ENCODE data around the gene SPEF1.

The SPEF1 gene

DNA sequence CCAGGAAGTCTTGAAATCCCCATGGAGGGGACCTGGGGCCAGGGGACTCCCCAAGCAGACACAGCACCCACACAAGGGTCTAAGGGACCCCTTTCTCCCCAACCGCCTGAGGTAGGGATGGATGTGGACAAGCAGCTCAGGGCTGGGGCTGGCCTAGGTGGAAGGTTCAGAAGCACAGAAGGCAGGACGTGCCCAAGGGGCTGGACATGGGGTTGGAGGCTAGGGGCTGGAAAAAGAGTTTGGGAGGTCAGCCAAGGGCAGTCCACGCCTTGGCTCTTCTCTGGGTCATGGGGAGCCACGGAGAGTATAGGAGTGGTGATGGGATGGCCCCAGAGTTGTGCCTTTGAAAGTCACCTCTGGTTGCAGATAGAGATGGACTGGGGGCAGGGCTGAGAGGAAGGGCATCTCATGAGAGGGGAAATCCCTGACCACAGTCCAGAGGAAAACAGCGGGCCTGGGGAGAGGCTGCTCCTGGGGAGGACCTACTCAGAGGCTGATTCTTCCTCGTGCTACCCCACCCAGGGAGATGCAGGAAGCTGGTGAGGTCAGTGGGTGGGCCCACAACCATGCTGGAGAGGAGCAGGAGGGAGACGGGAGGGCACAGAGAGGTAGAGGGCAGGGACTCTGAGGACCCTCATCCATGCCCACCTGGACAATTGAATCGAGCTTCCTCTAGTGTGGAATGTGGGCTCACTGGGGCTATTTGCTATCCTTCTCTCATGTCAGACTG lies 51.3 kb downstream of the SPEF1 start:
- no peak for DNase-seq (ENCODE audit: low read depth in 2 of 2)
- no peak overlapping the region for H3K4me3 ChIP-seq (replicated peaks in 1 of 2; ENCODE audit: low read depth in 2 of 2, low read length in 2 of 2)
- TF ChIP-seq, protein P1, sequence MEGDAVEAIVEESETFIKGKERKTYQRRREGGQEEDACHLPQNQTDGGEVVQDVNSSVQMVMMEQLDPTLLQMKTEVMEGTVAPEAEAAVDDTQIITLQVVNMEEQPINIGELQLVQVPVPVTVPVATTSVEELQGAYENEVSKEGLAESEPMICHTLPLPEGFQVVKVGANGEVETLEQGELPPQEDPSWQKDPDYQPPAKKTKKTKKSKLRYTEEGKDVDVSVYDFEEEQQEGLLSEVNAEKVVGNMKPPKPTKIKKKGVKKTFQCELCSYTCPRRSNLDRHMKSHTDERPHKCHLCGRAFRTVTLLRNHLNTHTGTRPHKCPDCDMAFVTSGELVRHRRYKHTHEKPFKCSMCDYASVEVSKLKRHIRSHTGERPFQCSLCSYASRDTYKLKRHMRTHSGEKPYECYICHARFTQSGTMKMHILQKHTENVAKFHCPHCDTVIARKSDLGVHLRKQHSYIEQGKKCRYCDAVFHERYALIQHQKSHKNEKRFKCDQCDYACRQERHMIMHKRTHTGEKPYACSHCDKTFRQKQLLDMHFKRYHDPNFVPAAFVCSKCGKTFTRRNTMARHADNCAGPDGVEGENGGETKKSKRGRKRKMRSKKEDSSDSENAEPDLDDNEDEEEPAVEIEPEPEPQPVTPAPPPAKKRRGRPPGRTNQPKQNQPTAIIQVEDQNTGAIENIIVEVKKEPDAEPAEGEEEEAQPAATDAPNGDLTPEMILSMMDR (IDR thresholded peaks at IDR 0.05; ENCODE audit: low read depth, low read length), result no peak

DNA sequence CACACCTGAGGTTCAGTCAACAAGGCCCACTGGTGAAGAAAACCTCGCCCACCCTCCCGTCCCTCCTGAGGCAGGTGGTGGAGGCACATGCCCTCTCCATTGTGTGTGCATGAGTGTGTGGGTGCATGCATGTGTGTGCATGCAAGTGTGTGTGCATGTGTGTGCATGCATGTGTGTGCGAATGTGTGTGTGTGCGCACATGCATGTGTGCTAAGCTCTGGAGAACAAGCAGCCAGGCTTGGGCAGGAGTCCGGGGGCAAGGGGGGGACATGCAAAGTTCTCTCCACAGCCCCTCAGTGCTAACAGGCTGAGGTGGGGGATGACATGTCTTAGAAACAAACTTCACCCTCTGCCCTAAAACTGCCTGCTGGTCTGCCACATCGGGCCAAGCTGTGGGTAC lies 51.9 kb downstream of the SPEF1 start:
- H3K4me3 ChIP-seq (replicated peaks in 1 of 2; ENCODE audit: low read depth in 2 of 2, low read length in 2 of 2), result no peak overlapping the region
- TF ChIP-seq, protein P1 (IDR thresholded peaks at IDR 0.05; ENCODE audit: low read depth, low read length), result no peak
- DNase-seq (ENCODE audit: low read depth in 2 of 2), result no peak

DNA sequence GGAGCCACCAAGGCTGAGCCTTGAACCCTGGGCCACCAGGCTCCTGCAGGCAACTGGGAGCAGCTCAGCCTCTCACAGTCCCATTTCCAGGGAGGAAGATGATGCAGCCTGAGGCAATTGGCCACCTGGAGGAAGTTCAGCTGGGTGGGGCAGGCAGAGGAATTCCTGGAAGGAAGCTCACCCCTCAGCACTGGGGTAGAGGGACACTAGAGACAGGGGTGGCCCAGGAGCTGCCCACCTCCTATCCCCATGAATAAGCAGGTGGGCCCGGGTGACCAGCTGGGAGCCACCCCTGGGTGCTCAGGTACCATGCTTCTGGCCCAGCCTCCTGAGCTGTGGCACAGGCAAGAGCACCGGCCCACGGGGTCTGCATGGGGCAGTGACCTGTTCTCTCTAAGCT lies 52.4 kb downstream of the SPEF1 start:
- no peak for DNase-seq (ENCODE audit: low read depth in 2 of 2)
- H3K4me3 ChIP-seq (replicated peaks in 1 of 2; ENCODE audit: low read depth in 2 of 2, low read length in 2 of 2), result no peak overlapping the region
- TF ChIP-seq, protein P1 (IDR thresholded peaks at IDR 0.05; ENCODE audit: low read depth, low read length), result no peak

DNA sequence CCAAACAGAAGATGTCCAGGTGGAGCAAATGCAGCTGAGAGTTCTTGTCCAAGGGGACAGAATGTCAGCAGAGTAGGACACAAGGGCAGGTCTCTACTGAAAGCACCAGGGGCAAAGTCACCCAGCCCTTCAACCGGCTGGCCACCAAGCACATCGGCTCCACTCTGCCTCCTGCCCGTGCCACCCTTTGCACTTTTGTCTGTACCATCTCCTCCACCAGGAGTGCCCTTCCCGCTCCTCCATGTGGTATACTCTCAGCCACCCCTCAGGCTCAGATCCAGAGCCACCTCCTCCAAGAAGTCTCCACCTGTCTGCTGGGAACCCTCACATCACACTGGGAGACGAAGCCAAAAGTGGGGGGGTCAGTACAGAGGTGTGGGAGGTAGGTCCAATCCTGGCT lies 52.9 kb downstream of the SPEF1 start:
- TF ChIP-seq, protein P1 (IDR thresholded peaks at IDR 0.05; ENCODE audit: low read depth, low read length), result no peak
- H3K4me3 ChIP-seq (replicated peaks in 1 of 2; ENCODE audit: low read depth in 2 of 2, low read length in 2 of 2), result no peak overlapping the region
- no peak for DNase-seq (ENCODE audit: low read depth in 2 of 2)

Measured in cardiac fibroblast (primary cell).